H1 (cell line): ENCODE data around the gene GPC6. TPM values are rescaled to one million over a fixed set of nuclear protein-coding genes. Genes with fewer than 3 reads are reported as not detected.

Experiments
- CTCF ChIA-PET: fragments of 300-600 bp; sonication (Branson Sonifier 250); formaldehyde crosslinking; loops from one replicate; lab custom pipeline; 2021; ENCODE audit not compliant: partially characterized antibody; lab: Charles Lee
- POLR2A ChIA-PET: fragments of 300-600 bp; sonication (Branson Sonifier 250); formaldehyde crosslinking; loops from one replicate; lab custom pipeline; 2021; ENCODE audit warnings: inconsistent platforms; ENCODE audit not compliant: partially characterized antibody; lab: Charles Lee
- DNase-seq, 2 experiments: peaks; one replicate each; pipeline versions ENCODE4 v3.0.0 to v3.0.0-alpha.2; 2010 to 2022; ENCODE audit warnings: low spot score in 2 of 2, low read depth in 1 of 2, mixed read lengths in 1 of 2
- FAIRE-seq: peaks from 2 replicates; lab custom pipeline; 2011; peaks lifted over from hg19 to GRCh38; lab: Jason Lieb, UNC
- H2AFZ ChIP-seq: 2 replicates; pipeline ENCODE4 v1.8.1; 2012; ENCODE audit warnings: low read length, inconsistent platforms
- H2AK5ac ChIP-seq: 2 replicates; pipeline ENCODE4 v1.6.1; 2013; ENCODE audit warnings: low read depth, low read length
- H2BK120ac ChIP-seq: replicated peaks from 2 replicates; pipeline ENCODE3; 2013; ENCODE audit warnings: low read depth, low read length, inconsistent platforms
- H2BK12ac ChIP-seq: 2 replicates; pipeline ENCODE4 v1.6.1; 2013; ENCODE audit warnings: low read depth, low read length
- H2BK15ac ChIP-seq: 2 replicates; pipeline ENCODE4 v1.6.1; 2013; ENCODE audit warnings: low read length
- H2BK20ac ChIP-seq: 2 replicates; pipeline ENCODE4 v1.6.1; 2013; ENCODE audit warnings: low read length
- H2BK5ac ChIP-seq: 2 replicates; pipeline ENCODE4 v1.6.1; 2013; ENCODE audit warnings: low read depth, low read length
- H3K14ac ChIP-seq: 2 replicates; pipeline ENCODE4 v1.6.1; 2013; ENCODE audit warnings: inconsistent platforms; ENCODE audit not compliant: insufficient read length
- H3K18ac ChIP-seq: 2 replicates; pipeline ENCODE4 v1.6.1; 2013; ENCODE audit warnings: low read length; ENCODE audit errors: extremely low read depth
- H3K23ac ChIP-seq: 2 replicates; pipeline ENCODE4 v1.6.1; 2013; ENCODE audit warnings: inconsistent platforms; ENCODE audit not compliant: insufficient read length
- H3K23me2 ChIP-seq: 2 replicates; pipeline ENCODE4 v1.6.1; 2013; ENCODE audit warnings: low read depth, low read length
- H3K27ac ChIP-seq: 2 replicates; pipeline ENCODE4 v1.6.1; 2011; ENCODE audit warnings: low read depth, low read length, inconsistent platforms
- H3K27me3 ChIP-seq, 4 experiments: replicated peaks in 1 of 4; 1 replicate in 1 of 4; 2 replicates in 3 of 4; pipeline versions ENCODE4 v1.6.1 to v1.8.1; 2011 to 2013; ENCODE audit warnings: low read length in 3 of 4, mild to moderate bottlenecking in 3 of 4, inconsistent platforms in 2 of 4, mixed read lengths in 2 of 4, moderate library complexity in 1 of 4; ENCODE audit not compliant: control insufficient read depth in 3 of 4, insufficient read depth in 3 of 4; ENCODE audit errors: extremely low read depth in 1 of 4
- H3K36me3 ChIP-seq, 4 experiments: 2 replicates each; pipeline versions ENCODE4 v1.6.1 to v1.8.1; 2011 to 2013; ENCODE audit warnings: mild to moderate bottlenecking in 4 of 4, low read length in 3 of 4, moderate library complexity in 2 of 4, control low read depth in 1 of 4, inconsistent platforms in 1 of 4; ENCODE audit not compliant: insufficient read depth in 4 of 4, control insufficient read depth in 2 of 4
- H3K4ac ChIP-seq: replicated peaks from 2 replicates; pipeline ENCODE3; 2013; ENCODE audit warnings: low read length, low read depth, mixed read lengths, inconsistent platforms; ENCODE audit not compliant: insufficient read length
- H3K4me1 ChIP-seq, 4 experiments: replicated peaks in 1 of 4; 1 replicate in 1 of 4; 2 replicates in 3 of 4; pipeline versions ENCODE4 v1.6.1 to v1.8.1; 2011 to 2013; ENCODE audit warnings: low read length in 3 of 4, inconsistent platforms in 2 of 4, mixed read lengths in 1 of 4; ENCODE audit not compliant: insufficient read depth in 4 of 4, control insufficient read depth in 3 of 4
- H3K4me2 ChIP-seq, 2 experiments: 2 replicates each; pipeline versions ENCODE4 v1.6.1 to v1.8.1; 2011 to 2013; ENCODE audit warnings: low read depth in 2 of 2, low read length in 2 of 2, control low read depth in 1 of 2, inconsistent platforms in 1 of 2, mild to moderate bottlenecking in 1 of 2; ENCODE audit not compliant: insufficient read depth in 1 of 2
- H3K4me3 ChIP-seq, 4 experiments: fragments of 200-600, 300-600 bp in 1 of 4; sonication (generic), shearing (Covaris generic), sonication (Bioruptor Twin) in 1 of 4; 2 replicates each; pipeline versions ENCODE4 v1.5.1 to v1.8.1; 2011 to 2016; ENCODE audit warnings: low read length in 4 of 4, low read depth in 3 of 4, control low read depth in 2 of 4, inconsistent platforms in 2 of 4, mild to moderate bottlenecking in 2 of 4, mixed read lengths in 1 of 4, moderate library complexity in 1 of 4; ENCODE audit not compliant: insufficient read depth in 2 of 4; ENCODE audit errors: extremely low read depth in 1 of 4
- H3K56ac ChIP-seq: replicated peaks from 2 replicates; pipeline ENCODE3; 2013; ENCODE audit warnings: low read depth, mild to moderate bottlenecking, mixed read lengths, low read length, inconsistent platforms; ENCODE audit not compliant: insufficient read length
- H3K79me1 ChIP-seq: 2 replicates; pipeline ENCODE4 v1.6.1; 2013; ENCODE audit warnings: low read depth, low read length, control low read depth
- H3K79me2 ChIP-seq, 2 experiments: 2 replicates each; pipeline versions ENCODE4 v1.6.1 to v1.8.1; 2012 to 2013; ENCODE audit warnings: low read length in 2 of 2, mild to moderate bottlenecking in 2 of 2, inconsistent platforms in 1 of 2; ENCODE audit not compliant: insufficient read depth in 2 of 2, control insufficient read depth in 1 of 2
- H3K9ac ChIP-seq, 4 experiments: replicated peaks in 1 of 4; 1 replicate in 1 of 4; 2 replicates in 3 of 4; pipeline versions ENCODE4 v1.6.1 to v1.8.1; 2011 to 2013; ENCODE audit warnings: low read depth in 3 of 4, low read length in 3 of 4, control low read depth in 2 of 4, mild to moderate bottlenecking in 2 of 4, moderate library complexity in 2 of 4, inconsistent platforms in 1 of 4; ENCODE audit errors: extremely low read depth in 1 of 4
- H3K9me3 ChIP-seq, 2 experiments: 2 replicates each; pipeline versions ENCODE4 v1.6.1 to v1.8.1; 2012 to 2013; ENCODE audit warnings: mild to moderate bottlenecking in 2 of 2, moderate library complexity in 2 of 2, control low read depth in 1 of 2, inconsistent platforms in 1 of 2, low read depth in 1 of 2, low read length in 1 of 2, mixed read lengths in 1 of 2; ENCODE audit not compliant: insufficient read depth in 2 of 2
- H4K20me1 ChIP-seq, 2 experiments: replicated peaks in 1 of 2; 2 replicates each; pipeline versions ENCODE3 to v1.8.1; 2011 to 2013; ENCODE audit warnings: inconsistent platforms in 2 of 2, low read length in 2 of 2, mild to moderate bottlenecking in 1 of 2; ENCODE audit not compliant: insufficient read depth in 2 of 2, control insufficient read depth in 1 of 2
- H4K5ac ChIP-seq: 2 replicates; pipeline ENCODE4 v1.6.1; 2013; ENCODE audit warnings: low read length, low read depth, mixed read lengths, inconsistent platforms; ENCODE audit not compliant: insufficient read length
- H4K8ac ChIP-seq: 2 replicates; pipeline ENCODE4 v1.8.0; 2013; ENCODE audit warnings: mild to moderate bottlenecking, moderate library complexity, low read length, inconsistent platforms; ENCODE audit not compliant: insufficient read depth; ENCODE audit errors: extremely low read depth
- H4K91ac ChIP-seq: replicated peaks from 2 replicates; pipeline ENCODE3; 2013; ENCODE audit warnings: low read length, mixed read lengths, inconsistent platforms; ENCODE audit not compliant: insufficient read length
- EP300 ChIP-seq, 2 experiments: IDR thresholded peaks; 1 replicate in 1 of 2; 2 replicates in 1 of 2; pipeline ENCODE4 v1.6.1; 2011 to 2012; ENCODE audit warnings: low read depth in 2 of 2, low read length in 2 of 2, mild to moderate bottlenecking in 2 of 2, borderline replicate concordance in 1 of 2, inconsistent platforms in 1 of 2, moderate library complexity in 1 of 2
- GABPA ChIP-seq: IDR thresholded peaks from 2 replicates; pipeline ENCODE4 v1.6.1; 2011; ENCODE audit warnings: mild to moderate bottlenecking, low read length, moderate library complexity, borderline replicate concordance; ENCODE audit not compliant: insufficient read depth
- KDM1A ChIP-seq: fragments of 200-600, 300-600 bp; sonication (generic); IDR thresholded peaks from 2 replicates; pipeline ENCODE4 v1.7.1; 2016; ENCODE audit warnings: mild to moderate bottlenecking, low read length, borderline replicate concordance
- SP2 ChIP-seq: IDR thresholded peaks from 2 replicates; pipeline ENCODE4 v1.6.1; 2012; ENCODE audit warnings: mild to moderate bottlenecking, low read length, inconsistent platforms
- ZNF274 ChIP-seq: IDR thresholded peaks from 2 replicates; pipeline ENCODE4 v1.7.0; 2012; ENCODE audit warnings: low read length, borderline replicate concordance; ENCODE audit errors: extremely low read depth
- WGBS, 2 experiments: shearing (Covaris generic) in 1 of 2; methylation state at CpG; one replicate each; pipeline versions ENCODE4 v1.1.6 to v1.1.7; 2013 to 2015; ENCODE audit warnings: low lambda C conversion rate in 2 of 2, mixed read lengths in 2 of 2, inconsistent platforms in 1 of 2, low coverage in 1 of 2, missing lambda C conversion rate in 1 of 2; ENCODE audit not compliant: insufficient replicate concordance in 2 of 2, insufficient coverage in 1 of 2, insufficient read length in 1 of 2; ENCODE audit errors: extremely low coverage in 1 of 2, missing lambda C conversion rate in 1 of 2; 5-methylcytosine and 5-hydroxymethylcytosine counted together
- polyA plus RNA-seq, 7 experiments: library from polyadenylated mRNA; depleted of rRNA in 3 of 7; stranded (reverse) in 5 of 7; unstranded in 2 of 7; fragments of >200 nt in 5 of 7; fragments of 200-250 nt in 2 of 7; gene quantifications; 1 replicate in 5 of 7; 2 replicates in 1 of 7; 4 replicates in 1 of 7; pipeline versions ENCODE4 v1.2.1 to v1.2.3, GENCODE V29; 2011 to 2013; ENCODE audit warnings: missing spikeins in 2 of 7, mixed read lengths in 2 of 7
- total RNA-seq: library from RNA; stranded (reverse); fragmentation: NEBNext Ultra II Directional; extraction: Animal tissue kit (Norgen Biotek cat#: 25700); gene quantifications from 2 replicates; pipeline ENCODE4 v1.2.1, GENCODE V29; 2021
- TF ChIP-seq, protein P1 (sequence below): IDR thresholded peaks from 2 replicates; pipeline ENCODE4 v1.6.1; 2011; ENCODE audit warnings: low read depth, mild to moderate bottlenecking, low read length; ENCODE audit not compliant: insufficient read depth

Gene GPC6
- total and polyA plus RNA-seq, 2 of the 8 experiments (the other 6 are each of a cell fraction or from before 2014, with no cell fraction given) = 5.4 to 12.0 TPM

DNA sequence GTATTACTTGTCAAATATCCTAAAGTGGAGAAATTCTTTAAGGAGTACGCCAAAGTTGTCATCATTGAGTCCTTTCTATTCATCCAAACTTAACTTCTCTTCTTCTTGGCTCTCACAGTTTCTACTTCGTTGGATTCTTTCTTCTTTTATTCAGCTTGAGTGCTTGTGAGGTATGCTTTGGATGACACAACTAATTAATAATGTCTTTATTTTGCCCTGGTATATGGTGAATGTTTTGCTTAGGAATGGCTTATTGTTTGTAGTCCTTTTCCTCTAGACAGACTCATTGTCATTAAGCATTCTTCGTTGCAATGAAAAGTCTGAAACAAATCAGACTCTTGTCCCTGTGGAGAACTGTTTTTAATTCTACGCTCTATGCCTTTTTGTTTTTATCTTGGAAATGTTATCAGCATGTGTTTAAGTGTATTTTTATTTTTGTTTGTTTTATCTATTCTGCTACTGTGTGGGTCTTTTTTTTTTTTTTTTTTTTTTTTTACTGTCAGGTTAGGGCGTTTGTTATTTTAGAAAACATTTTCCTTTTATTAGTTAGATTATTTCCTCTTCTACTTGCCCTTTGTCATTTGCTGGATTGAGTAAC, 471.5 kb downstream of the GPC6 start:
- Histone ChIP-seq H3K27me3 (no peaks in the 10 kb centered on the region), H3K4me1 (0 out of 7 replicates have a peak, but pooled peaks cover 0 to 2% (median 0%) of the 10 kb centered on the region in 4 experiments), H3K9ac (no peak overlapping the region), H2AFZ (no peak overlapping the region), H3K18ac (no peak overlapping the region), H2BK20ac (no peak overlapping the region), H3K79me1 (no peaks in the 10 kb centered on the region), H2BK5ac (no peak overlapping the region), H3K4me2 (no peak overlapping the region), H4K5ac (no peak overlapping the region), H3K4ac (no peak overlapping the region), H4K20me1 (no peaks in the 10 kb centered on the region), H3K36me3 (peaks cover 0 to 5% (median 0%) of the 10 kb centered on the region in 4 experiments; a peak in 1 of 8 replicates), H2BK15ac (no peak overlapping the region), H3K56ac (no peak overlapping the region), H3K23ac (no peak overlapping the region), H2BK12ac (no peak overlapping the region), H4K91ac (no peak overlapping the region), H3K4me3 (no peak overlapping the region), H3K23me2 (no peaks in the 10 kb centered on the region), H2BK120ac (no peak overlapping the region), H2AK5ac (no peak overlapping the region), H3K14ac (no peak overlapping the region), H4K8ac (no peak overlapping the region), H3K79me2 (no peaks in the 10 kb centered on the region), H3K27ac (no peak overlapping the region), H3K9me3 (peaks cover 4 to 6% of the 10 kb centered on the region in 2 experiments; a peak in 1 of 4 replicates)
- DNase-seq = no peak
- TF ChIP-seq, protein P1, sequence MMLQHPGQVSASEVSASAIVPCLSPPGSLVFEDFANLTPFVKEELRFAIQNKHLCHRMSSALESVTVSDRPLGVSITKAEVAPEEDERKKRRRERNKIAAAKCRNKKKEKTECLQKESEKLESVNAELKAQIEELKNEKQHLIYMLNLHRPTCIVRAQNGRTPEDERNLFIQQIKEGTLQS = no peak
- TF ChIP-seq EP300 (IDR thresholded peaks at IDR 0.05; ENCODE audit: borderline replicate concordance in 1 of 2, low read depth in 2 of 2, low read length in 2 of 2) (no peak), SP2 (no peak), GABPA (no peak), ZNF274 (no peak), KDM1A (no peak)
- POLR2A ChIA-PET = no interaction called here
- FAIRE-seq = no peak
- 73% methylated on average over 5 of the region's 5 CpGs; no CpG with 5 or more reads in 1 of the 2 experiments for WGBS, 2 experiments
- CTCF ChIA-PET = no interaction called here
